Loucy (cell line): ENCODE data around the gene PPP1R2B.

Experiments
- H2AFZ ChIP-seq: fragments of 200-600 bp; sonication (generic); 2 replicates; pipeline ENCODE4 v1.6.0; 2016; ENCODE audit warnings: antibody characterized with exemption, mild to moderate bottlenecking, low read length, moderate library complexity
- H3F3A ChIP-seq: fragments of 200-600 bp; 2 replicates; pipeline ENCODE4 v1.6.0; 2016; ENCODE audit warnings: antibody characterized with exemption, low read depth, mild to moderate bottlenecking
- H3K27me3 ChIP-seq: fragments of 200-600 bp; sonication (generic); 2 replicates; pipeline ENCODE4 v1.6.1; 2014; ENCODE audit warnings: low read length, mild to moderate bottlenecking; ENCODE audit not compliant: insufficient read depth, poor library complexity, severe bottlenecking
- H3K36me3 ChIP-seq: fragments of 200-600 bp; sonication (generic); 2 replicates; pipeline ENCODE4 v1.6.1; 2016; ENCODE audit warnings: low read length; ENCODE audit not compliant: insufficient read depth
- H3K4me1 ChIP-seq: fragments of 200-600 bp; sonication (generic); 2 replicates; pipeline ENCODE4 v1.5.1; 2014; ENCODE audit warnings: low read length, mild to moderate bottlenecking; ENCODE audit not compliant: insufficient read depth, poor library complexity, severe bottlenecking
- H3K4me2 ChIP-seq: fragments of 200-600 bp; sonication (generic); 2 replicates; pipeline ENCODE4 v1.6.0; 2014; ENCODE audit warnings: antibody characterized with exemption, low read length, low read depth, mild to moderate bottlenecking; ENCODE audit not compliant: poor library complexity, severe bottlenecking
- H3K4me3 ChIP-seq: fragments of 200-600 bp; sonication (generic); 2 replicates; pipeline ENCODE4 v1.5.1; 2014; ENCODE audit warnings: low read length, mild to moderate bottlenecking, mixed read lengths; ENCODE audit not compliant: poor library complexity, severe bottlenecking
- H3K79me2 ChIP-seq: fragments of 200-600 bp; sonication (generic); 2 replicates; pipeline ENCODE4 v1.6.1; 2014; ENCODE audit warnings: low read length; ENCODE audit not compliant: insufficient read depth
- H3K9ac ChIP-seq: fragments of 200-600 bp; sonication (generic); 2 replicates; pipeline ENCODE4 v1.6.0; 2014; ENCODE audit warnings: mild to moderate bottlenecking, low read depth, low read length, moderate library complexity; ENCODE audit not compliant: poor library complexity, severe bottlenecking
- H3K9me2 ChIP-seq: fragments of 200-600 bp; sonication (generic); replicated peaks from 2 replicates; pipeline ENCODE4 v1.6.1; 2016; ENCODE audit warnings: low read depth, low read length, mixed read lengths
- H3K9me3 ChIP-seq: fragments of 200-600 bp; sonication (generic); 2 replicates; pipeline ENCODE4 v1.6.1; 2014; ENCODE audit warnings: mild to moderate bottlenecking, antibody characterized with exemption, low read length, low read depth; ENCODE audit not compliant: insufficient read depth
- H4K20me1 ChIP-seq: fragments of 200-600 bp; sonication (generic); 2 replicates; pipeline ENCODE4 v1.6.0; 2014; ENCODE audit warnings: antibody characterized with exemption, low read length, mild to moderate bottlenecking; ENCODE audit not compliant: insufficient read depth, poor library complexity, severe bottlenecking
- EZH2phosphoT487 ChIP-seq: fragments of 200-600 bp; IDR thresholded peaks from 2 replicates; pipeline ENCODE4 v1.6.1; 2018; ENCODE audit warnings: antibody characterized with exemption, mild to moderate bottlenecking, moderate library complexity, borderline replicate concordance
- TF ChIP-seq, protein P1 (sequence below): fragments of 200-600 bp; sonication (generic); conservative IDR thresholded peaks from 2 replicates; pipeline ENCODE4 v1.5.1; 2014; ENCODE audit warnings: mild to moderate bottlenecking, antibody characterized with exemption, low read length

Gene PPP1R2B

GRCh38 chr5:156803404-156803803, 46.7 kb upstream of the PPP1R2B start:
- H3K36me3 ChIP-seq = no peaks in the 10 kb centered on the region
- H3K27me3 ChIP-seq = no peaks in the 10 kb centered on the region
- H3K4me3 ChIP-seq = no peak overlapping the region
- H3K4me1 ChIP-seq = peaks cover 5% of the 10 kb centered on the region
- no peak overlapping the region; the same call in 1 of the 2 replicates for H2AFZ ChIP-seq
- H3F3A ChIP-seq = no peaks in the 10 kb centered on the region
- H3K9ac ChIP-seq = no peak overlapping the region
- H3K4me2 ChIP-seq = no peak overlapping the region
- no peaks in the 10 kb centered on the region for H3K79me2 ChIP-seq
- TF ChIP-seq, protein P1, sequence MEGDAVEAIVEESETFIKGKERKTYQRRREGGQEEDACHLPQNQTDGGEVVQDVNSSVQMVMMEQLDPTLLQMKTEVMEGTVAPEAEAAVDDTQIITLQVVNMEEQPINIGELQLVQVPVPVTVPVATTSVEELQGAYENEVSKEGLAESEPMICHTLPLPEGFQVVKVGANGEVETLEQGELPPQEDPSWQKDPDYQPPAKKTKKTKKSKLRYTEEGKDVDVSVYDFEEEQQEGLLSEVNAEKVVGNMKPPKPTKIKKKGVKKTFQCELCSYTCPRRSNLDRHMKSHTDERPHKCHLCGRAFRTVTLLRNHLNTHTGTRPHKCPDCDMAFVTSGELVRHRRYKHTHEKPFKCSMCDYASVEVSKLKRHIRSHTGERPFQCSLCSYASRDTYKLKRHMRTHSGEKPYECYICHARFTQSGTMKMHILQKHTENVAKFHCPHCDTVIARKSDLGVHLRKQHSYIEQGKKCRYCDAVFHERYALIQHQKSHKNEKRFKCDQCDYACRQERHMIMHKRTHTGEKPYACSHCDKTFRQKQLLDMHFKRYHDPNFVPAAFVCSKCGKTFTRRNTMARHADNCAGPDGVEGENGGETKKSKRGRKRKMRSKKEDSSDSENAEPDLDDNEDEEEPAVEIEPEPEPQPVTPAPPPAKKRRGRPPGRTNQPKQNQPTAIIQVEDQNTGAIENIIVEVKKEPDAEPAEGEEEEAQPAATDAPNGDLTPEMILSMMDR = no peak
- no peak for TF ChIP-seq EZH2phosphoT487
- no peaks in the 10 kb centered on the region for H3K9me2 ChIP-seq
- no peaks in the 10 kb centered on the region for H4K20me1 ChIP-seq
- H3K9me3 ChIP-seq = no peaks in the 10 kb centered on the region

- Histone ChIP-seq H3K36me3 (no peaks in the 10 kb centered on the region), H3F3A (no peaks in the 10 kb centered on the region), H3K4me2 (no peak overlapping the region), H3K9me3 (no peaks in the 10 kb centered on the region), H4K20me1 (no peaks in the 10 kb centered on the region), H3K79me2 (no peaks in the 10 kb centered on the region), H3K4me3 (no peak overlapping the region), H3K9ac (no peak overlapping the region), H3K4me1 (peaks cover 3% of the 10 kb centered on the region), H2AFZ (no peak overlapping the region), H3K27me3 (no peaks in the 10 kb centered on the region), H3K9me2 (no peaks in the 10 kb centered on the region)
- TF ChIP-seq, protein P1 = no peak
- TF ChIP-seq EZH2phosphoT487 = no peak
Measured at GRCh38 chr5:156812959-156813358, 37.1 kb upstream of the PPP1R2B start.

- Histone ChIP-seq H3K4me2 (no peak overlapping the region), H3K9ac (no peak overlapping the region), H4K20me1 (no peaks in the 10 kb centered on the region), H3K36me3 (no peaks in the 10 kb centered on the region), H3K9me2 (no peaks in the 10 kb centered on the region), H2AFZ (no peak overlapping the region), H3K27me3 (no peaks in the 10 kb centered on the region), H3K79me2 (no peaks in the 10 kb centered on the region), H3K4me3 (no peak overlapping the region), H3K9me3 (no peaks in the 10 kb centered on the region), H3K4me1 (peaks cover 8% of the 10 kb centered on the region), H3F3A (no peaks in the 10 kb centered on the region)
- TF ChIP-seq, protein P1 = peak; percentile 58
- TF ChIP-seq EZH2phosphoT487 = no peak
Measured at GRCh38 chr5:156815988-156816599, 34.0 kb upstream of the PPP1R2B start.
